GM12891 (cell line): ENCODE data around the gene PLA2G4A.

ENCODE experiments used
- POLR2A ChIP-seq: IDR thresholded peaks from 2 replicates; pipeline ENCODE4 v1.6.1; 2011; ENCODE audit warnings: low read depth, low read length, control low read depth
- POLR2AphosphoS5 ChIP-seq: IDR thresholded peaks from 2 replicates; pipeline ENCODE4 v1.6.1; 2011; ENCODE audit warnings: low read depth, low read length, control low read depth
- TAF1 ChIP-seq: IDR thresholded peaks from 2 replicates; pipeline ENCODE4 v1.6.1; 2011; ENCODE audit warnings: low read depth, low read length, control low read depth

- no peak for TF ChIP-seq POLR2A
- no peak for TF ChIP-seq POLR2AphosphoS5
- TF ChIP-seq TAF1: no peak
These were observed 182.0 kb downstream of the PLA2G4A start for GRCh38 chr1:187010571-187011309.
